ENCODE measurements around the gene SHROOM3. TPM values are rescaled to one million over a fixed set of nuclear protein-coding genes. Genes with fewer than 3 reads are reported as not detected.

SHROOM3 gene
- total RNA-seq, 2 donors from 2014 or later: not detected

DNA sequence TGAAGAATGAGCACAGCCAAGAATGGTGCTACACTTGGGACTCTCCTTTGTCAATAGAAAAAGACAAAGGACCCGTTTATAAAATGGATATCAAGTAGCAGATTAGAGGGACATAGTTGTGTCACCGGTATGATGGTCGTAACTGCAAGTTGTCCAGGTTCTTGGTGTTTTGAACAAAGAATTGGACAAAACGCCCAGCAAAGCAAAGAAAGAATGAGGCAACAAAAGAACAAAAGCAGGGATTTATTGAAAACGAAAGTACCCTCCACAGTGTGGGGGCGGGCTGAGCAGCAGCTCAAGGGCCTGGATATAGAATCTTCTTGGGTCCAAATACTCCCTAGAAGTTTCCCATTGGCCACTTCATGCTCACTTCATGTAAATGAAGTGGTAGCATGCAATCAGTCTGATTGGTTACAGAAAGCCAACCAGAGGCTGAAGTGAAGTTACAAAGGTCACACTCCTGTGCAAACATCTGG is 54.7 kb downstream of the SHROOM3 start:
- no peak overlapping the region for H3K4me3 Mint-ChIP-seq
- ATAC-seq (no peak), DNase-seq (ENCODE audit: low spot score) (no peak)
- peaks cover 6 to 8% of the 10 kb centered on the region in 2 donors for H3K27me3 Mint-ChIP-seq
- no peaks in the 10 kb centered on the region for H3K9me3 Mint-ChIP-seq
- no peak overlapping the region for H3K27ac Mint-ChIP-seq
- no peaks in the 10 kb centered on the region for H3K36me3 Mint-ChIP-seq
- H3K4me1 Mint-ChIP-seq (ENCODE audit: low read depth in 2 of 2): peaks cover 0 to 7% of the 10 kb centered on the region in 2 donors

DNA sequence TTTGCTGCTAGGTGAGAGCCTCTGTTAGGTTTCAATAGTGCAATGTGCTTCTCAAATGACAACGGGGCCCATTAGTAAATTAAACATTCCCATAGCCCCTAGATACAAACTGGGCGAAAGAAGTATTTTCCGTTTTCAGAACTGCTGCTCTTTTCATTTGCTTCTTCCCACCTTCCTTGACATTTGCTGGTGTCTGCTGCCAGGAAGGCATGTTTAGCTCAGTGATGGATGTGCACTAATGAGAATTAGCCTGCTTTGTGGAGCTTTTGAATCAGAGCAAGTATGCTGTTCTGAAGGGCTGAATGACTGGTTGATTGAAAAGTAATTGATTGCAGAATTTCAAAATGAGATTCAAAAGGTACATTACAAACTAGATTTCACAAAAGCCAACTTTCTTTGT is 57.0 kb downstream of the SHROOM3 start:
- Mint-ChIP-seq H3K4me3 (no peak overlapping the region), H3K4me1 (ENCODE audit: low read depth in 2 of 2) (peaks cover 0 to 7% of the 10 kb centered on the region in 2 donors), H3K27me3 (peaks cover 3 to 14% of the 10 kb centered on the region in 2 donors), H3K27ac (no peak overlapping the region), H3K9me3 (no peaks in the 10 kb centered on the region), H3K36me3 (no peaks in the 10 kb centered on the region)
- DNase-seq (ENCODE audit: low spot score) (no peak), ATAC-seq (no peak)

DNA sequence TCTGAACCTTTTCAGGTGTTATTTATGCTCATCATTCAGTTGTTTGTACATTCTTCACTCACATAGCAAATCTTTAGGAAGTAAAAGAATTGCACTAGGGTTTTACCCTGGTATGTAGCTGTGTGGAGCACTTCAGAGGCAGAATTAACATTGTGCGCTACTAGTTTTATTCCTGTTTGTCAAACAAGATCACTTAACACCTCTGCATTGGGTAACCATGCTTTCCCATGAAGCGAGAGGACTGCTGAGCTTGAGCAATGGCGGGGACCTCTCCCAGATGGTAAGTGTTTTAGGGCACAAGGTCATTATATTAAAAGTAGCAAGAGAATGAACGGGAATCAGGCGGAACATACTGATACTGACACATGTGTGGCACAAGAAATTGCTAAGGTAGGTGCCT is 59.2 kb downstream of the SHROOM3 start:
- ATAC-seq (no peak), DNase-seq (ENCODE audit: low spot score) (no peak)
- Mint-ChIP-seq H3K27me3 (peaks cover 3 to 11% of the 10 kb centered on the region in 2 donors), H3K9me3 (no peaks in the 10 kb centered on the region), H3K4me1 (ENCODE audit: low read depth in 2 of 2) (peaks cover 0 to 5% of the 10 kb centered on the region in 2 donors), H3K27ac (no peak overlapping the region), H3K36me3 (no peaks in the 10 kb centered on the region), H3K4me3 (no peak overlapping the region)

DNA sequence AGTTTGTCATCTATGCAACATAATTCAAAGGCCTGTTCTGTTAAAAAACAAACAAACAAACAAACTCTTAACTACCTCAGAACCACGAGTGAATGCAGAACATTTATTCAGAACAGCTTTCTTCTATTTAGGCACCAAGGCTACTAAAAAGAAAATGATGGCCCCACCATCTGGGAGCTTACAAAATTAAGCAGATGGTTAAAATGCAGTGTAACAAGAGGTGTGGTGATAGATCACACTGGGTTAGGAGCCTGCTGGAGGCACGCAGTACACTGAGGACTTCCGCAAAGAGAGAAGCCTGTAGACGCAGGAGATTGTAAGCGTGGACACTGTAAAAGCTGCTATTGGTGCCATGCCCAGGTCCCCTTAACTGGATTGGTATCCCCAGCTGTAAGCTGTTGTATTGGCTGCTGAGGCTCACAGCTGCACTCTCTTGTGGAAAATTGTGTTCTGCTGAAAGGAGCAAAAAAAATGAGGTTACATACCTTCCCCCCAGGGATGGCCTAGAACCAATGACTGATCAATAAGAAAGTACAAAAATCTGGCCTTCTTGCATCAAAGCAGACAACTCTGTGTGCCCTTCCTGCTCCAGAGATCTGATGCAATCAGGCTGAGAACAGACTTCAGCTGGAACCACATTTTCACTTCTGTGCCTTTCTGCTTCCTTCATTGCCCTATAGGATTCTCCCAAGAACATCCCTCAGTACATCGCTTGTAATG is 60.0 kb downstream of the SHROOM3 start:
- H3K4me3 Mint-ChIP-seq: no peak overlapping the region
- ATAC-seq (no peak), DNase-seq (ENCODE audit: low spot score) (no peak)
- no peak overlapping the region for H3K27ac Mint-ChIP-seq
- H3K9me3 Mint-ChIP-seq: no peaks in the 10 kb centered on the region
- H3K36me3 Mint-ChIP-seq: no peaks in the 10 kb centered on the region
- H3K27me3 Mint-ChIP-seq: peaks cover 3 to 6% of the 10 kb centered on the region in 2 donors
- no peaks in the 10 kb centered on the region for H3K4me1 Mint-ChIP-seq (ENCODE audit: low read depth in 2 of 2)

DNA sequence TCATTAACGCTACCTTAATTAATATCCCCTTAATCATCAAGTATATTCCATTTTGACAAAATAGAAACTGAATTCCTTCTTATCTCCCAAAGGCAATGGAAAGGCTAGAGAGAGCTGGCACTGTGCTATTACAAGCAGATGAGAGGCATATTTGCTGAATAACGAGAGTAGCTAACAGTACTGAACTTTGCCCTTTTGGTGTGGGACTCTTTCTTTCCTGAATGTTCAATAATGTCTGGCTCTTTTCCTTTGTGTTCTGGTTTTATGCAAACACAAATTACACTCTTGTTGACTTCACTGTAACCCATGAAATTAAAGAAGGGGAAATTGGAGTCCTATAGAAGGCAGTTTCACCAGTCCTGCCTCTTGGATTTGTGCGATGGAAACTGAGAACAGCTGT is 63.5 kb downstream of the SHROOM3 start:
- Mint-ChIP-seq H3K4me3 (no peak overlapping the region), H3K27ac (no peak overlapping the region), H3K36me3 (no peaks in the 10 kb centered on the region), H3K9me3 (no peaks in the 10 kb centered on the region), H3K4me1 (ENCODE audit: low read depth in 2 of 2) (no peaks in the 10 kb centered on the region), H3K27me3 (peaks cover 5 to 19% of the 10 kb centered on the region in 2 donors)
- DNase-seq (ENCODE audit: low spot score) (no peak), ATAC-seq (no peak)

DNA sequence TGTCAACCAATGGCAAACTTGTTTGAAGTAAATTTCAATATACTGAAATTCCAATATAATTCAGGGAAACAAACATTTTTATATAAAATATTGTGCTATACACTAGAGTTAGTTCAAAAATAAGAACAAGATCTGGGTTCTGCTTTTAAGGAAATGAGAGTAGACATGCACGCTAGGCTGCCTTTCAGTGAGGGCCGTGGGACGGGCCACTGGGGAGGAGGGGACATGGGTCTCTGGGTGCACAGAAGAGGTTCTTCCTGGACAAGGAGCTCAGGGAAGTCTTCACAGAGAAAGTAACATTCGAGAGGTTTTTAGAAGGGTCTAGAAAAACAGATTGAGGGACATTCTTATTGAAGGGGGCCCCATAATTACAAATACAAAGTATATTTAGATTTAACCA is 64.4 kb downstream of the SHROOM3 start:
- no peak for ATAC-seq
- Mint-ChIP-seq H3K36me3 (no peaks in the 10 kb centered on the region), H3K4me1 (ENCODE audit: low read depth in 2 of 2) (no peaks in the 10 kb centered on the region), H3K27ac (no peak overlapping the region), H3K27me3 (peaks cover 8 to 25% of the 10 kb centered on the region in 2 donors), H3K9me3 (no peaks in the 10 kb centered on the region), H3K4me3 (no peak overlapping the region)
- DNase-seq (ENCODE audit: low spot score): no peak

DNA sequence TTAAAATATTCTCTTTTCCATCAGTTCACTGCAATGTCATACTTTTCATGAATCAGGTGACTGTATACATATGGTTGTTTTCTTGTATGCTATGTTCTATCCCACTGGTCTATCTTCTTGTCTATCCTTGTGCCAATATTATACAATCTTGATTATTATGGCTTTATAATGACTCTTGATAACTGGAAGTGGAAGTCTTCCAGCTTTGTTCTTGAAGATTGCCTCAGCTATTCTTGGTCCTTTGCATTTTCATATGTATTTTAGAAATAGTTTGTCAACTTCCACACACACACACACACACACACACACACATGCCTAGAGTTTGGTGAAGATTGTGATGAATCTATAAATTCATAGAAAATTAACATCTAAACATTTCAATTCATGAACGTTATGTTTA is 67.9 kb downstream of the SHROOM3 start:
- Mint-ChIP-seq H3K4me3 (no peak overlapping the region), H3K36me3 (no peaks in the 10 kb centered on the region), H3K9me3 (no peaks in the 10 kb centered on the region), H3K27ac (no peak overlapping the region), H3K4me1 (ENCODE audit: low read depth in 2 of 2) (no peaks in the 10 kb centered on the region), H3K27me3 (peaks cover 8 to 24% of the 10 kb centered on the region in 2 donors)
- ATAC-seq (no peak), DNase-seq (ENCODE audit: low spot score) (no peak)

DNA sequence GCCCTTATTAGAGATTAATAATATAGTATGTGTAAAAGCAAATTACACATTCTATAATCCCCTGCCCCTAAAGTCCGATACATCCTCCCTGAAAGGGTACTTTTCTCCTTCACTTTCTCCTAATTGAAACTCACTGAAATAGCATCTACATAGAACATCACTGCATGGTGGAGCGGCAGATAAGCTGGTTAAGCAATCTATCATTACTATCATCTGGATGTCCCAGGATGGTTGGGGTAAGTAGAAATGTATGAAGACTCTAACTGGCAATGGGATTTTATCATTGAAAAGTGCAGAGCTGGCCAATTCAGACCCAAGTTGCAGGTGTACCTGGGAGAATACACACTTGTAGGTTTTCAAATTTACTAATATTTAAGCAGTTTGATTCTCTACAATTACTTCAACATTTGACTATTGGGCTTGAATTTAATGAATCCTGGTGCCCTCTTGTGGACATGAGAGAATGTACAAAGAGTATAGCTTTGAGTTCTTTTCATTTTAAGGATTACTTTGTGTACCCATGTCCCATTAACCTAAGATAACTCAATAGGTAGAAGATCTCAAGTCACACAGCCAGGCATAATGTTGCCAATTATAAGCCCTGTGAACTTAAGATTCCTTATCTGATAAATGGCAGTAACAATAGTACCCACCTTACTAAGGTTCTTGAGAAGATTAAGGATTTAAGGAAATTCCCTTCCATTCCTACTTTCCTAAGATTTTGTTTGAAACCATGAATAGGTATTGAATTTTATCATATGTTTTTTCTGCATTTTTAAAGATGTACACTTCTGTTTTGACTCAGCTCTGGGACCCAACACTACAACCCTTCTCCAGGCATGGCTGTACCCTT is 69.8 kb downstream of the SHROOM3 start:
- Mint-ChIP-seq H3K4me3 (no peak overlapping the region), H3K9me3 (no peaks in the 10 kb centered on the region), H3K27ac (no peak overlapping the region), H3K27me3 (peaks cover 8 to 24% of the 10 kb centered on the region in 2 donors), H3K36me3 (no peaks in the 10 kb centered on the region), H3K4me1 (ENCODE audit: low read depth in 2 of 2) (no peaks in the 10 kb centered on the region)
- no peak for ATAC-seq
- no peak for DNase-seq (ENCODE audit: low spot score)

DNA sequence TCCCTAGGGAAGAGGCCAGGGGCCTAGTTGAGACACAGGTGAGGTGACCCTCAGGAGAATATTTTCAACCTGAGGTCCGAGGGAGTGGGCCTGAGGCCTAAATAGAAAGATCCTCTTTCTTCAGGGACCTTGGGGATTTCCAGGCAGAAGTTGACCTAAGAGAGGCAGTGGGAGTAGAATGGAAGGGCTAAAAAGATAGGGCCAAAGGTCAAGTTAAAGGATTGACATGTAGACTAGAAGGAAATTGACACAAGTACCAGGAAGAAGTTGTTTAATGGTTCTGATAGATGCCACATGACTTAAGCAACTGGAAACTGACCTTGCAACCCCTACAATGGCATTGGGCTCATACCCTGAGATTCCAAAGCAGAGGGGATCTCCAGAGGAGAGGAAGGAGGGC is 76.9 kb downstream of the SHROOM3 start:
- peaks cover 3 to 4% of the 10 kb centered on the region in 2 donors for H3K27me3 Mint-ChIP-seq
- ATAC-seq: no peak
- no peaks in the 10 kb centered on the region for H3K4me1 Mint-ChIP-seq (ENCODE audit: low read depth in 2 of 2)
- H3K36me3 Mint-ChIP-seq: peaks cover 5% of the 10 kb centered on the region
- H3K9me3 Mint-ChIP-seq: no peaks in the 10 kb centered on the region
- DNase-seq (ENCODE audit: low spot score): no peak
- H3K4me3 Mint-ChIP-seq: no peak overlapping the region
- no peak overlapping the region for H3K27ac Mint-ChIP-seq

DNA sequence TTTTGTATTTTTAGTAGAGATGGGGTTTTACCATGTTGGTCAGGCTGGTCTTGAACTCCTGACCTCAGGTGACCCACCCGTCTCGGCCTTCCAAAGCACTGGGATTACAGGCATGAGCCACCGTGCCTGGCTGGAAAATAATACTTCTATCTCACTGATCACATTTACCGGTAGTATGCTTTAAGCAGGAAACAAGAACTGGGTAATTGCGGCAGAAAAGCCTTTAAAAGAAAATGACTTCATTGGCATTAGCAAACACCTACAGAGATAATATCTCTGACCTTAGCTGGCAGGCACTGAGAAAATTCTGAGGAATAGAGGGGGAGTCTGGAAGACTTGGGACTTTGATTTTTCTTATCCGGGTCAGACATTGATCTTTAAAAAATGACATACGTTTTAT is 78.5 kb downstream of the SHROOM3 start:
- no peak overlapping the region for H3K4me3 Mint-ChIP-seq
- H3K27ac Mint-ChIP-seq: no peak overlapping the region
- no peaks in the 10 kb centered on the region for H3K4me1 Mint-ChIP-seq (ENCODE audit: low read depth in 2 of 2)
- H3K27me3 Mint-ChIP-seq: peaks cover 3 to 9% of the 10 kb centered on the region in 2 donors
- H3K9me3 Mint-ChIP-seq: no peaks in the 10 kb centered on the region
- H3K36me3 Mint-ChIP-seq: peaks cover 5% of the 10 kb centered on the region
- ATAC-seq (no peak), DNase-seq (ENCODE audit: low spot score) (no peak)

DNA sequence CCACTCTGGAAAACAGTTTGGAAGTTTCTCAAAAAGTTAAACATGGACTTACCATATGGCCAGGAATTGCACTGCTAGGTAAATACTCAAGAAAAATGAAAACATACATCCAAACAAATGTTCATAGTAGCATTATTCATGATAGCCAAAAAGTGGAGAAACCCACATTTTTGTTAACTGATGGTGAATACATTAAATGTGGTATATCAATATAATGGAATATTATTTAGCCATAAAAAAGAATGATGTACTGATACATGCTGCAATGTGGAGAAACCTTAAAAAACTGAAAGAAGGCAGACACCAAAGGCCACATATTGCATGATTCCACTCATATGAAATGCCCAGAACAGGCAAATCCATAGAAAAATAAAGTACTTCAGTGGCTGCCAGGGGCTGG is 79.1 kb downstream of the SHROOM3 start:
- Mint-ChIP-seq H3K27ac (no peak overlapping the region), H3K36me3 (peaks cover 5% of the 10 kb centered on the region), H3K4me3 (no peak overlapping the region), H3K9me3 (no peaks in the 10 kb centered on the region), H3K27me3 (peaks cover 3 to 12% of the 10 kb centered on the region in 2 donors), H3K4me1 (ENCODE audit: low read depth in 2 of 2) (no peaks in the 10 kb centered on the region)
- ATAC-seq (no peak), DNase-seq (ENCODE audit: low spot score) (no peak)

DNA sequence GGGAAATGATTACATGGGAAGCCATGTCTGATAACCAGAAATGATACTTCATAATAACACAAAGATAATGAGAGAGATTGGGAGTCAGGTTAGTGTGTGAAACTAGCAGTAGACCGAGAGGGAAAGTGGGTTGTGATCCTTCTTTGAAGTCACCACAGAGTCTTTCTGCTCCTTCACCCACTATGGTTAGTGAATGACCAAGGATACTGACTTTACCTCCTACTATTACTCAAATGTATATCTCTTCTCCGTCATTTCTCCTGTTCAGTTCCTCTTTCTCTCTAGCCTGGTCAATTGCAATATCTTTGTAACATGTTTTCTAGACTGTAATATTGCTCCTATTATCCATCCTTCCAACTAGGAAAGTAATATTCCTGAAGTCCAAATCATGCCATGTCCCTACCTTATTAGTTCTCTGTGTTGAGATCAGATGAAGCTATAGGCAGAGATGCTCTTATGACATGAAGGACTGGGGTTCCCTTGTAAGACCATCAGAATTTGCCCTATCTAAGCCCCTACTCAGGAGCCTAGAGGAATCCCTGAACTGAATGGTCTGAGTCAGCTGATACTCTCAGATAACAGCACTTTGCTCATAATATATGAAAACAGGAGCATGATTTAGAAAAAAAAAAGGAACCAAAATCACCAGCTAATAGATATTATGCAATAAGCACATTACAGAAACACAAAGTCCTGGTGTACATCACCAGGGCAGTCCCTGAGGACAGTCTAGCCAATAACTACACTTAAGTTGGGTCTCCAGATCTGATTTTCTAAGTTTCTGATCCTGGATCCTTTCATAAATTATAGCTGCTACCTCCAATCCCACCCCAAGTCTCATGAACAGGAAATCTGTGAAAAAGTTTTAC is 81.2 kb downstream of the SHROOM3 start:
- H3K4me3 Mint-ChIP-seq: no peak overlapping the region
- peaks cover 5% of the 10 kb centered on the region for H3K36me3 Mint-ChIP-seq
- H3K4me1 Mint-ChIP-seq (ENCODE audit: low read depth in 2 of 2): no peaks in the 10 kb centered on the region
- ATAC-seq (no peak), DNase-seq (ENCODE audit: low spot score) (no peak)
- no peak overlapping the region for H3K27ac Mint-ChIP-seq
- H3K27me3 Mint-ChIP-seq: peaks cover 3 to 12% of the 10 kb centered on the region in 2 donors
- H3K9me3 Mint-ChIP-seq: no peaks in the 10 kb centered on the region

DNA sequence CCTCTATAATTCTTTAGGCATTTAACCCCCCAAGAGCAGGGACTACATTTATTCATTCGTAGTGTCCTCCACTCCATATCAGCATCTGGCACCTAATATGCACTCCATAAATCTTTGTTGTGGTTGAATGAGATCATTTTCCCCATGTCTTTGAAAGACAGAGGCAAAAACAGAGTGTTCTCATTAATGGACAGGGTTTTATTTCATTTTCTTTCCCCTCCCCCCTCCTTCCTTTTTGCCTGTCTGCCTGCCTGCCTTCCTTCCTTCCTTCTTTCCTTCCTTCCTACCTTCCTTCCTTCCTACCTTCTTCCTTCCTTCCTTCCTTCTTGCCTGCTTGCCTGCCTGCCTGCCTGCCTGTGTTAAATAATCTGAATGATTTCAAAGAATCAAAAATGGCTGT is 83.2 kb downstream of the SHROOM3 start:
- H3K36me3 Mint-ChIP-seq: peaks cover 5% of the 10 kb centered on the region
- H3K4me3 Mint-ChIP-seq: no peak overlapping the region
- no peak overlapping the region for H3K27ac Mint-ChIP-seq
- no peaks in the 10 kb centered on the region for H3K4me1 Mint-ChIP-seq (ENCODE audit: low read depth in 2 of 2)
- DNase-seq (ENCODE audit: low spot score) (no peak), ATAC-seq (no peak)
- no peaks in the 10 kb centered on the region for H3K9me3 Mint-ChIP-seq
- peaks cover 3 to 12% of the 10 kb centered on the region in 2 donors for H3K27me3 Mint-ChIP-seq
